ENCODE results near the gene RANBP10. TPM values are rescaled to one million over a fixed set of nuclear protein-coding genes. Genes with fewer than 3 reads are reported as not detected.

The RANBP10 gene
- total and polyA plus RNA-seq, 2 of the 13 experiments (the other 11 are each of a cell fraction or from before 2014, with no cell fraction given) = 9.2 to 22.7 TPM

DNA sequence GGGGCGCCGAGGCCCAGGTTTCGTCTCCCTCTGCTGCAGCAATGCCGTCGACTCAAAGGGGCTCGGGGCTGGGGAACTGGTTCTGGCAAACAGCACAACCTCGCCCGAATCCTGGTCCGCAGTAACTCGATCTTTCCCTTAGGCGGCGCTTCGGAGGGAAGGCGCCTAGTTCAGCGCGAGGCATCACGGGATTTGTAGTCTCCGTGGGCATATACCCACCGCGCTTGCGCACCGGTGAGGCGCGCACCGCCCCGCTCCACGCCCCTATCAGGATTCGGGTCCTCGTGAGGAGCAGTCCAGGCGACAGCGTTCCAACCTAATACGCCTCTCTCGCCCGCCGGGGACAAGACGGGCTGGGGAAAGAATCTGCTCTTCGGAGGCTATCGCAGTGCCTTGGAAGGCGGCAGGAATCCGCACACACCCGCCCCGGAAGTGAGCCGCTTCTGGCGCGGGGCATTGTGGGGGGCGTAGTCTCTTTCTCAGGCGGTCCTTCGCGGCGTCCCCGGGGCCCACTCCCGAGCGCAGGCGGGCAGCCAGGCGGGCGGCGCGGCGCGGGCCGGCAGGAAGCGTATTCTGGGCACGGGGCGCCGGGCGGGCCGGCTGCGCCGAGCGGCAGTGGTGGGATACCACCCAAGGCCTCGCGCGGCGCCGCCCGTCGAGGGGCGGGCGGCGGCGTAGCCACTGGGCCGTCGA is 35.6 kb upstream of the RANBP10 start, which contains the start of gene THAP11 (continued):
- TF ChIP-seq POLR2AphosphoS5 (IDR thresholded peaks at IDR 0.05; ENCODE audit: low read depth, low read length) (peak; percentile 81), SNAPC2 (CRISPR knock-in tag; IDR thresholded peaks at IDR 0.05) (0 out of 2 replicates have a peak, but pooled peaks have one; percentile 53), ZBTB7A (CRISPR knock-in tag; IDR thresholded peaks at IDR 0.05) (no peak), TCF12 (IDR thresholded peaks at IDR 0.05) (no peak), TCF12 (CRISPR knock-in tag; IDR thresholded peaks at IDR 0.05) (no peak), MAFG (CRISPR knock-in tag; IDR thresholded peaks at IDR 0.05) (no peak), LCORL (IDR thresholded peaks at IDR 0.05) (no peak), LCORL (CRISPR knock-in tag; IDR thresholded peaks at IDR 0.05) (peak; percentile 70), PCBP1 (IDR thresholded peaks at IDR 0.05; ENCODE audit: borderline replicate concordance, low read depth, low read length) (no peak), ZNF747 (CRISPR knock-in tag; IDR thresholded peaks at IDR 0.05; ENCODE audit: borderline replicate concordance) (peak; percentile 77; the same call in 1 of the 2 replicates), ZFP1 (CRISPR knock-in tag; IDR thresholded peaks at IDR 0.05) (peak; percentile 75; the same call in 1 of the 2 replicates), HOXA9 (CRISPR knock-in tag; IDR thresholded peaks at IDR 0.05; ENCODE audit: borderline replicate concordance) (no peak)
- TF ChIP-seq, protein P1, sequence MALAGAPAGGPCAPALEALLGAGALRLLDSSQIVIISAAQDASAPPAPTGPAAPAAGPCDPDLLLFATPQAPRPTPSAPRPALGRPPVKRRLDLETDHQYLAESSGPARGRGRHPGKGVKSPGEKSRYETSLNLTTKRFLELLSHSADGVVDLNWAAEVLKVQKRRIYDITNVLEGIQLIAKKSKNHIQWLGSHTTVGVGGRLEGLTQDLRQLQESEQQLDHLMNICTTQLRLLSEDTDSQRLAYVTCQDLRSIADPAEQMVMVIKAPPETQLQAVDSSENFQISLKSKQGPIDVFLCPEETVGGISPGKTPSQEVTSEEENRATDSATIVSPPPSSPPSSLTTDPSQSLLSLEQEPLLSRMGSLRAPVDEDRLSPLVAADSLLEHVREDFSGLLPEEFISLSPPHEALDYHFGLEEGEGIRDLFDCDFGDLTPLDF (CRISPR knock-in tag; IDR thresholded peaks at IDR 0.05) = peak; percentile 92
- TF ChIP-seq, protein P2, sequence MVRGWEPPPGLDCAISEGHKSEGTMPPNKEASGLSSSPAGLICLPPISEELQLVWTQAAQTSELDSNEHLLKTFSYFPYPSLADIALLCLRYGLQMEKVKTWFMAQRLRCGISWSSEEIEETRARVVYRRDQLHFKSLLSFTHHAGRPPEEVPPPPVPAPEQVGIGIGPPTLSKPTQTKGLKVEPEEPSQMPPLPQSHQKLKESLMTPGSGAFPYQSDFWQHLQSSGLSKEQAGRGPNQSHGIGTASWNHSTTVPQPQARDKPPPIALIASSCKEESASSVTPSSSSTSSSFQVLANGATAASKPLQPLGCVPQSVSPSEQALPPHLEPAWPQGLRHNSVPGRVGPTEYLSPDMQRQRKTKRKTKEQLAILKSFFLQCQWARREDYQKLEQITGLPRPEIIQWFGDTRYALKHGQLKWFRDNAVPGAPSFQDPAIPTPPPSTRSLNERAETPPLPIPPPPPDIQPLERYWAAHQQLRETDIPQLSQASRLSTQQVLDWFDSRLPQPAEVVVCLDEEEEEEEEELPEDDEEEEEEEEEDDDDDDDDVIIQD (CRISPR knock-in tag; IDR thresholded peaks at IDR 0.05; ENCODE audit: low read depth) = peak; percentile 53; the same call in 1 of the 2 replicates
- TF ChIP-seq, protein P3, sequence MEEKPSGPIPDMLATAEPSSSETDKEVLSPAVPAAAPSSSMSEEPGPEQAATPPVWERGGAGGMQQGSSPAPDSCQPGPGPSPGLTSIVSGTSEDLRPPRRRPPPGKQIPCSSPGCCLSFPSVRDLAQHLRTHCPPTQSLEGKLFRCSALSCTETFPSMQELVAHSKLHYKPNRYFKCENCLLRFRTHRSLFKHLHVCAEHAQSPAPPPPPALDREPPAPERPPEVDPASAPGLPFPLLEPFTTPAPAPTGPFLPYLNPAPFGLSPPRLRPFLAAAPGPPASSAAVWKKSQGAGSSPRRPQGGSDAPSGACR (CRISPR knock-in tag; IDR thresholded peaks at IDR 0.05) = no peak; the same call in 1 of the 2 replicates
- TF ChIP-seq, protein P4, sequence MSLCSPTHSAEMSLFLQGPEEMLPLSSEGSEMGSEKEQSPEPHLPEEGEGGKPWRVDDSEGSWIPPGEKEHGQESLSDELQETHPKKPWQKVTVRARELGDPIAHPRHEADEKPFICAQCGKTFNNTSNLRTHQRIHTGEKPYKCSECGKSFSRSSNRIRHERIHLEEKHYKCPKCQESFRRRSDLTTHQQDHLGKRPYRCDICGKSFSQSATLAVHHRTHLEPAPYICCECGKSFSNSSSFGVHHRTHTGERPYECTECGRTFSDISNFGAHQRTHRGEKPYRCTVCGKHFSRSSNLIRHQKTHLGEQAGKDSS (CRISPR knock-in tag; IDR thresholded peaks at IDR 0.05; ENCODE audit: borderline replicate concordance, low read depth) = no peak; the same call in 1 of the 2 replicates
- TF ChIP-seq, protein P5, sequence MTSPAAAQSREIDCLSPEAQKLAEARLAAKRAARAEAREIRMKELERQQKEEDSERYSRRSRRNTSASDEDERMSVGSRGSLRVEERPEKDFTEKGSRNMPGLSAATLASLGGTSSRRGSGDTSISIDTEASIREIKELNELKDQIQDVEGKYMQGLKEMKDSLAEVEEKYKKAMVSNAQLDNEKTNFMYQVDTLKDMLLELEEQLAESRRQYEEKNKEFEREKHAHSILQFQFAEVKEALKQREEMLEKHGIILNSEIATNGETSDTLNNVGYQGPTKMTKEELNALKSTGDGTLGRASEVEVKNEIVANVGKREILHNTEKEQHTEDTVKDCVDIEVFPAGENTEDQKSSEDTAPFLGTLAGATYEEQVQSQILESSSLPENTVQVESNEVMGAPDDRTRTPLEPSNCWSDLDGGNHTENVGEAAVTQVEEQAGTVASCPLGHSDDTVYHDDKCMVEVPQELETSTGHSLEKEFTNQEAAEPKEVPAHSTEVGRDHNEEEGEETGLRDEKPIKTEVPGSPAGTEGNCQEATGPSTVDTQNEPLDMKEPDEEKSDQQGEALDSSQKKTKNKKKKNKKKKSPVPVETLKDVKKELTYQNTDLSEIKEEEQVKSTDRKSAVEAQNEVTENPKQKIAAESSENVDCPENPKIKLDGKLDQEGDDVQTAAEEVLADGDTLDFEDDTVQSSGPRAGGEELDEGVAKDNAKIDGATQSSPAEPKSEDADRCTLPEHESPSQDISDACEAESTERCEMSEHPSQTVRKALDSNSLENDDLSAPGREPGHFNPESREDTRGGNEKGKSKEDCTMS (CRISPR knock-in tag; conservative IDR thresholded peaks at IDR 0.05) = no peak
- TF ChIP-seq, protein P6, sequence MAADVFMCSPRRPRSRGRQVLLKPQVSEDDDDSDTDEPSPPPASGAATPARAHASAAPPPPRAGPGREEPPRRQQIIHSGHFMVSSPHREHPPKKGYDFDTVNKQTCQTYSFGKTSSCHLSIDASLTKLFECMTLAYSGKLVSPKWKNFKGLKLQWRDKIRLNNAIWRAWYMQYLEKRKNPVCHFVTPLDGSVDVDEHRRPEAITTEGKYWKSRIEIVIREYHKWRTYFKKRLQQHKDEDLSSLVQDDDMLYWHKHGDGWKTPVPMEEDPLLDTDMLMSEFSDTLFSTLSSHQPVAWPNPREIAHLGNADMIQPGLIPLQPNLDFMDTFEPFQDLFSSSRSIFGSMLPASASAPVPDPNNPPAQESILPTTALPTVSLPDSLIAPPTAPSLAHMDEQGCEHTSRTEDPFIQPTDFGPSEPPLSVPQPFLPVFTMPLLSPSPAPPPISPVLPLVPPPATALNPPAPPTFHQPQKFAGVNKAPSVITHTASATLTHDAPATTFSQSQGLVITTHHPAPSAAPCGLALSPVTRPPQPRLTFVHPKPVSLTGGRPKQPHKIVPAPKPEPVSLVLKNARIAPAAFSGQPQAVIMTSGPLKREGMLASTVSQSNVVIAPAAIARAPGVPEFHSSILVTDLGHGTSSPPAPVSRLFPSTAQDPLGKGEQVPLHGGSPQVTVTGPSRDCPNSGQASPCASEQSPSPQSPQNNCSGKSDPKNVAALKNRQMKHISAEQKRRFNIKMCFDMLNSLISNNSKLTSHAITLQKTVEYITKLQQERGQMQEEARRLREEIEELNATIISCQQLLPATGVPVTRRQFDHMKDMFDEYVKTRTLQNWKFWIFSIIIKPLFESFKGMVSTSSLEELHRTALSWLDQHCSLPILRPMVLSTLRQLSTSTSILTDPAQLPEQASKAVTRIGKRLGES (CRISPR knock-in tag; IDR thresholded peaks at IDR 0.05; ENCODE audit: borderline replicate concordance) = no peak

Measured in HepG2 (cell line).